HL-60 (cell line): Measurements from ENCODE around the gene CALM3.

ENCODE experiments used
- DNase-seq, 2 experiments: peaks; one replicate each; pipeline ENCODE4 v3.0.0-alpha.2; 2010 to 2020; ENCODE audit warnings: low read depth in 1 of 2, low spot score in 1 of 2
- H3K27ac ChIP-seq: fragments of 250-450 bp; sonication (Bioruptor Pico); replicated peaks from 2 replicates; pipeline ENCODE4 v1.5.1; 2020; ENCODE audit warnings: mild to moderate bottlenecking, moderate library complexity
- H3K27me3 ChIP-seq: fragments of 250-450 bp; sonication (Bioruptor Pico); 2 replicates; pipeline ENCODE4 v1.5.1; 2021; ENCODE audit warnings: mild to moderate bottlenecking, moderate library complexity; ENCODE audit not compliant: insufficient read depth, poor library complexity, severe bottlenecking
- H3K4me3 ChIP-seq: replicated peaks from 2 replicates; pipeline ENCODE4 v1.5.1; 2011; ENCODE audit warnings: mild to moderate bottlenecking, control low read depth, low read length; ENCODE audit not compliant: insufficient read depth
- GABPA ChIP-seq: IDR thresholded peaks from 2 replicates; pipeline ENCODE4 v1.6.1; 2012; ENCODE audit warnings: low read depth
- POLR2AphosphoS5 ChIP-seq: IDR thresholded peaks from 2 replicates; pipeline ENCODE4 v1.6.1; 2012; ENCODE audit warnings: low read depth
- REST ChIP-seq: IDR thresholded peaks from 2 replicates; pipeline ENCODE4 v1.6.1; 2012; ENCODE audit warnings: low read depth; ENCODE audit not compliant: insufficient replicate concordance
- SPI1 ChIP-seq: IDR thresholded peaks from 2 replicates; pipeline ENCODE4 v1.6.1; 2012; ENCODE audit warnings: low read depth, mild to moderate bottlenecking, borderline replicate concordance
- TF ChIP-seq, protein P1 (sequence below): IDR thresholded peaks from one replicate; pipeline ENCODE4 v1.5.1; 2011; ENCODE audit warnings: low read length, control low read depth, inconsistent platforms; ENCODE audit not compliant: insufficient read depth

CALM3 gene

DNA sequence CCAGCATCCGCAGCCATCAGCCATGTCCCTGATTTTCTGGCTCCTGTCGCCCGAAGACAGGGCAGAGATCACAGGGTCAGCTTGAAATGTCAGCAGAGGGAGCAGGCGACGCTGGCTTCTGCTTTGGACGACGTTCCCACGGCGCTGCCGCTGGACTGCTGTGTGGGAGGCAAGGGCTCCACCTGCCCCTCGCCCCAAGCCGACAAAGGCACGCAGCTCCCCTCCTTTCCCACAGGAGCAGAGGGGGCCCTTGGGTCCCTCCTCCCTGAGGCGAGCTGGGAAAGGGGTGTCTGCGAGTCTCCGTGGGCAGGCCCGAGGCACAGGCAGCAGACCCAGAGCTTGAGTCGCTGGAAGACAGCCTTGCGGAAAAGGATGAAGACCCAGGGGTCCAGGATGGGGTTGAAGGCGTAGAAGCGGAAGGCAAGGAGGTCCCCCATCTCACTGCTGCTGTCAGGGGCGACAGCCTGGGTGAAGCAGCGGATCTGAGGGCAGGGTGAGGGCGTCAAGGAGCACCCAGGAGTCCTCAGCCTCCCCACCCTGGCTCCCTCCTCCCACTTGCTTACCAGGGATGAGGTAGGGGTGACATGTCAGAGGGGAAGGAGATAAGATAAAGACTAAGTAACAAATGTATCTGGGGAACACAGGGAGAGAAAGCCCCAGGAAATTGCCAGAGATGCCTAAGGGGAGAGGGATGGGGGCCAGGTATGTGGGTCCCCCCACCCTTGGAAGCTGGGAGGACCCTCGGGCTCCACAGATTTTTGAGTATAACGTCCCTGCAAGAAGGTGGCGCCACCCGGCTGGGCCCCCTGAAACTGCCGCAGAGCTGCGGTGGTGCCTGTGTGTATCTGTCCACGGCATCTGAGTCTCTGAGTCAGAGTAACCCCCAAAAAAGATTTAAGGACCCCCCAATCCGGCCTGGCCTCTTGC lies 20.3 kb downstream of the CALM3 start:
- Histone ChIP-seq H3K4me3 (no peak overlapping the region), H3K27ac (no peak overlapping the region), H3K27me3 (no peaks in the 10 kb centered on the region)
- no peak for DNase-seq
- TF ChIP-seq REST (no peak), POLR2AphosphoS5 (no peak), GABPA (no peak), SPI1 (no peak)
- TF ChIP-seq, protein P1, sequence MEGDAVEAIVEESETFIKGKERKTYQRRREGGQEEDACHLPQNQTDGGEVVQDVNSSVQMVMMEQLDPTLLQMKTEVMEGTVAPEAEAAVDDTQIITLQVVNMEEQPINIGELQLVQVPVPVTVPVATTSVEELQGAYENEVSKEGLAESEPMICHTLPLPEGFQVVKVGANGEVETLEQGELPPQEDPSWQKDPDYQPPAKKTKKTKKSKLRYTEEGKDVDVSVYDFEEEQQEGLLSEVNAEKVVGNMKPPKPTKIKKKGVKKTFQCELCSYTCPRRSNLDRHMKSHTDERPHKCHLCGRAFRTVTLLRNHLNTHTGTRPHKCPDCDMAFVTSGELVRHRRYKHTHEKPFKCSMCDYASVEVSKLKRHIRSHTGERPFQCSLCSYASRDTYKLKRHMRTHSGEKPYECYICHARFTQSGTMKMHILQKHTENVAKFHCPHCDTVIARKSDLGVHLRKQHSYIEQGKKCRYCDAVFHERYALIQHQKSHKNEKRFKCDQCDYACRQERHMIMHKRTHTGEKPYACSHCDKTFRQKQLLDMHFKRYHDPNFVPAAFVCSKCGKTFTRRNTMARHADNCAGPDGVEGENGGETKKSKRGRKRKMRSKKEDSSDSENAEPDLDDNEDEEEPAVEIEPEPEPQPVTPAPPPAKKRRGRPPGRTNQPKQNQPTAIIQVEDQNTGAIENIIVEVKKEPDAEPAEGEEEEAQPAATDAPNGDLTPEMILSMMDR = no peak

- H3K27ac ChIP-seq = no peak overlapping the region
- DNase-seq = no peak
- TF ChIP-seq REST (no peak), GABPA (no peak), POLR2AphosphoS5 (no peak), SPI1 (no peak)
- TF ChIP-seq, protein P1 = no peak
- H3K4me3 ChIP-seq = no peak overlapping the region
- H3K27me3 ChIP-seq = no peaks in the 10 kb centered on the region
These were observed 21.0 kb downstream of the CALM3 start for GRCh38 chr19:46622118-46622446.

DNA sequence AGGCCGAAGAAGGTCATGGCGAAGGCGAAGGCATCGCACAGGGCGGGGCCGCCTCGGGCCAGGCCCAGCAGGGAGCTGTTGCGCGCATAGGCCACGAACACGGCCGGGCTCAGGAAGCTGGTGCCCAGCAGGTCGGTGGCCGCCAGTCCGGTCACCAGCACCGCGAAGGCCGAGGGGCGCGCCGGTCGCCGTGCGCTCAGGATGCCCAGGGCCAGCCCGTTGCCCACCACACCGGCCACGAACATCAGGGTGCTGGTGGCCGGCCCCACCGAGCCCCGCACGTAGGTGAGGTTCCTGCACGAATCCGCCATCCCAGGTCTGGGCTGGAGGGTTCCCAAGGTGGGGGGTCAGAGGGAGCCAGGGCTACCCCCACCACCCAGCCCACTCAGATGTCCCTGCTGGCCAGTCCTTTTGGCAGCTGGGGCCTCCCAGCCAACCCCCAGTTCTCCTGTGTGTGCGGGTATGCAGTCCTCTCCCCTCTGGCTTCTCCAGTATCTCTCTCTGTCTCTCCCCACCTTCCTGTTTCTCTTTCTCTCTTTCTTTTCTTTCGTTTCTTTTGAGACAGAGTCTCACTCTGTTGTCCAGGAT lies 22.9 kb downstream of the CALM3 start:
- no peak overlapping the region for H3K4me3 ChIP-seq
- DNase-seq = no peak
- TF ChIP-seq SPI1 = no peak
- TF ChIP-seq REST = no peak
- TF ChIP-seq POLR2AphosphoS5 = no peak
- TF ChIP-seq, protein P1 = no peak
- no peak for TF ChIP-seq GABPA
- H3K27me3 ChIP-seq = no peaks in the 10 kb centered on the region
- no peak overlapping the region for H3K27ac ChIP-seq
